Measurements from ENCODE around the gene ZSCAN18.

The ZSCAN18 gene

DNA sequence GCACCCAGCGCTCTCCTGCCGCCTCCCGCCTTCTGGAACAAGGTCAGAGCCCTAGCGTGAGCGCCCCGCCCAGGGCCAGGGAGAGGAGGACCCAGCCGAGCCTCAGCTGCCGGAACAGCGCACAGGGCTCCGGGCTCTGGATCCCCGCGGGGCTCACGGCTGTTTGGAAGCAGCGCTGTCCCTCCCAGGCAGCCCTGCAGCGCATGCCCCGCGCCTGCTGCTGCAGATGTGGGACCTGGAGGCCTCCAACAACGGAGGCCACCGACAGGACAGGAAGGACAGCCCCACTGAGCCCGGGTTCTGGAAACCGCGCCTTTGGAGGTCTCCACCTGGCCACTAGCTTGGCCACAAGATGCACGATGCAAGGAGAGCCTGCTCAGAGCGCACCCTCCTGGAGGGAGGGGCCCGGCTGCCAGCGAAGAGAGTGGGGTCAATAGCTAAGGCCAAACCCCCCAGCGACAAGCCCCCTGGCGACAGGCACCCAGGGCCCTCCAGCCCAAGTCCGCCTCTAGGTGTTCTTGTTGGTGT, 12.6 kb downstream of the ZSCAN18 start:
- no peak for FAIRE-seq

DNA sequence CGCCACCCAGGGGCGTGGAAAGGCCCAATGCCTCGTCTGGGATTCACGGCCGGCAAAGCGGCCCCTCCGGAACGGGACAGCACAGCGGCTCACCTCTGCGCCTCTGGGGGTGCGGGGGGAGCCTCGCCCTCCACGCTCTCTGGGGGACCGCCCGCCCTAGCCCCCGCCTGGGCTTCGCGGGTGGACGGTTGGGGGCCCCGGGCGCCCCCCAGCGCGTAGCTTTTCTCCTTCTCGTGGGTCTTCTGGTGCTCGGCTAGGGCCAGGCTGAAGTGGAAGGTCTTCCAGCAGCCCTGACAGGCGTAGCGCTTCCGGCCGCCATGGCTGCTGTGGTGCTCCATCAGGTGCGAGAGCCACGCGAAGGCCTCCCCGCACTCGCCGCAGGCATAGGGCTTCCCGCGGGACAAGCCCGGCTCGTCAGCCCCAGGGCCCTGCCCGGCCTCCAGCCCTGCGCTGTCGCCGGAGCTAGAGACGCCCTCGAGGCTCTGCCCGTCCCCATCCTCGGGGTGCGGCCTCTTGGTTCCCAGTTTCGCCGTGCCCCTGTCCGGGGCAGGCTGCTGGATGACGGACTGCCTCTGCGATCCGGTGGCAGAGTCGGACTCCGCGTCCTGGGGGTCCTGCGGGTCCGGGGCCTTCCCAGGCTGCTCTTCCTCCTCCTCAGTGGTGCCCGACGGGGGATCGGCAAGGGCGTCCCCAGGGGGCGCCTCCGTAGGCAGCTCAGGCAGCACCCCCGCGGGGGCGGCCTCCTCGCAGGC, 13.3 kb downstream of the ZSCAN18 start:
- no peak for FAIRE-seq

DNA sequence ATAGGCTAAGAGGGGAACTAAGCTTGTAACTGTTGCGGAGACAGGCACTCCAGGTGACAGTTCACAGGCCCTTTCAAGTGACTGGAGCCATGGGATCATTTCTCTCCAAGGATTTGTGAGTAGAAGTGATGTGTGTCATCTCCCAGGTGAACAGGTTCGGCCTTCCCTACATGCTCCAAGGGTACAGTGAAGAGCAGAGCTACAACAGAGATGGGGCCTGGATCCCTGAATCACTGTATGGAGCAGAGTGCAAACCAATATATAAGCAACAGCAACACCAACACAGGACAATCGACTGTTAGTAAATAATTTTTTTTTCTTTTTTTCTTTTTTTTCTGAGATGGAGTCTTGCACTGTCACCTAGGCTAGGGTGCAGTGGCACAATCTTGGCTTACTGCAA, 15.0 kb downstream of the ZSCAN18 start:
- no peak for FAIRE-seq

DNA sequence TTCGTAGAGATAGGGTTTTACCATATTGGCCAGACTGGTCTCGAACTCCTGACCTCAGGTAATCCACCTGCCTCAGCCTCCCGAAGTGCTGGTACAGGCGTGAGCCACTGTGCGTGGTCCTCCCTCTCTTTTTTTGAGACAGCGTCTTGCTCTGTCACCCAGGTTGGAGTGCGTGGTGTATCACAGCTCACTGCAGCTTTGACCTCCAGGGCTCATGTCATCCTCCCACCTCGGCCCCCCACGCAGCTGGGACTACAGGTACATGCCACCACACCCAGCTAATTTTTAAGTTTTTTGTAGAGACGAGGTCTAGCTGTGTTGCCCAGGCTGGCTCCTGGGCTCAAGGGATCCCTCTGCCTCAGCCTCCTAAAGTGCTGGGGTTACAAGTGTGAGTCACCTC, 18.2 kb downstream of the ZSCAN18 start:
- FAIRE-seq, result no peak

DNA sequence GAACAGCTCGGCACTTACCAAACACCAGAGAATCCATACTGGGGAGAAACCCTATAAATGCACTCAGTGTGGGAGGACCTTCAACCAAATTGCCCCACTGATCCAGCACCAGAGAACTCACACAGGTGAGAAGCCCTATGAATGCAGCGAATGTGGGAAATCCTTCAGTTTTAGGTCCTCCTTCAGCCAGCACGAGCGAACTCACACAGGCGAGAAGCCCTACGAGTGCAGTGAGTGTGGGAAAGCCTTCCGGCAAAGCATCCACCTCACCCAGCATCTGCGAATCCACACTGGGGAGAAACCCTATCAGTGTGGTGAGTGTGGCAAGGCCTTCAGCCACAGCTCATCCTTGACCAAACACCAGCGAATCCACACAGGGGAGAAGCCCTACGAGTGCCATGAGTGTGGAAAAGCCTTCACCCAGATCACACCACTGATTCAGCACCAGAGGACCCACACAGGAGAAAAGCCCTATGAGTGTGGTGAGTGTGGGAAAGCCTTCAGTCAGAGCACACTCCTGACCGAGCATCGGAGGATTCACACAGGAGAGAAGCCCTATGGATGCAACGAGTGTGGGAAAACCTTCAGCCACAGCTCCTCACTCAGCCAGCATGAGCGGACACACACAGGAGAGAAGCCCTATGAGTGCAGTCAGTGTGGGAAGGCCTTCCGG, 30.7 kb downstream of the ZSCAN18 start:
- no peak for FAIRE-seq

DNA sequence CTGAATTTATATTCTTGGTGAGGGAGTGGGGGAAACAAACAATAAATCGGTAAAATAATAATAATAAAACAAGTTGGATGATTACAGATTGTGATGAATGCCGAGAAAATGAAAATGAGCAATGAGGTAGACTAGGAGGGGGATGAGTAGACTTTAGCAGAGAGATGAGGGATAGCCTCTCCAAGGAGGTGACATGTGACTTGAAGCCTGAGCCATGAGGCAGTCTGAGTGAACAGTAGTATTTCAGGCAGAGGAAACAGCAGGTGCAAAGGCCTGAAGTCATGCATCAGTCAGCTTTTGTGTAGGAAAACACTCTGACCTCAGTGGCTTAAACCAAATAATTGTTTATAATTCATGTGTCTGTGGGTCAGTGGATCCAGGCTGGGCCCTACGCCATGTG, 34.3 kb downstream of the ZSCAN18 start:
- FAIRE-seq, result no peak

DNA sequence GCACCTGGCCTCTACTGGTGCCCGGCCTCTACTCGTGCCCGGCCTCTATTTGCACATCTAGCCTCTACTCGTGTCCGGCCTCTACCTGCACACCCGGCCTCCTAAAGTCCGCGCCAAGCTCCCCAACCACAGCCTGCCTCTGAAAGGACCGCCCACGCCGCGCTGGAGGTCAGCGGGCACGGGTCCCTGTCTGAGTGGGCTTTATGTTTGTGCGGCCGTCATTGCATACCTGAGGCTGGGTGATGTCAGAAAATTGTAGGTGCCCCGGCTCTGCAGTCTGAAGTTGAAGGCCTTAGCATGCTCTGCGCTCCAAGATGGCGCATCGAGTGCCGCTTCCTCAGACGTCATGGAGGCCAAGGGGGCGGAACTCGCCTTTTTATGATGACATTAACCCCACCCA, 37.8 kb downstream of the ZSCAN18 start:
- FAIRE-seq, result no peak

DNA sequence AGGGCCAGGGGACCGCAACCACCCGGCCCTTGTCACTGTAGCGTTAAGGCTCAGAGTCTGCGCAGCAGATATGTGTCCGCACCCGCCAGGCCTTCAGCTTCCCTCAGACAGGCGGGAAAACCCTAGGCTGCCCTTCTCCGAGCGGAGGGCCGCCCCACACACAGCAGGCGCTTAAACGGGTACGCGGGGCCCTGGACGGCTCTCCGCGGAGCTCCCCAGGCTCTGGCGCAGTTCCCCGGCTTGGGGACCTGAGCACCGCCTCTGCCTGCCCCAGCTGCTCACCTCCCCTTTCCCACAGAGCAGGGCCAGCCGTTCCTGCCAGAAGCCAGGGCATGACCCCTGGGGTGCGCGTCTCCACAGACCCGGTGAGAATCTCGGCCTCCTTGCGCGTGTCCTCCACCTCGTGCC, 38.4 kb downstream of the ZSCAN18 start:
- no peak for FAIRE-seq

DNA sequence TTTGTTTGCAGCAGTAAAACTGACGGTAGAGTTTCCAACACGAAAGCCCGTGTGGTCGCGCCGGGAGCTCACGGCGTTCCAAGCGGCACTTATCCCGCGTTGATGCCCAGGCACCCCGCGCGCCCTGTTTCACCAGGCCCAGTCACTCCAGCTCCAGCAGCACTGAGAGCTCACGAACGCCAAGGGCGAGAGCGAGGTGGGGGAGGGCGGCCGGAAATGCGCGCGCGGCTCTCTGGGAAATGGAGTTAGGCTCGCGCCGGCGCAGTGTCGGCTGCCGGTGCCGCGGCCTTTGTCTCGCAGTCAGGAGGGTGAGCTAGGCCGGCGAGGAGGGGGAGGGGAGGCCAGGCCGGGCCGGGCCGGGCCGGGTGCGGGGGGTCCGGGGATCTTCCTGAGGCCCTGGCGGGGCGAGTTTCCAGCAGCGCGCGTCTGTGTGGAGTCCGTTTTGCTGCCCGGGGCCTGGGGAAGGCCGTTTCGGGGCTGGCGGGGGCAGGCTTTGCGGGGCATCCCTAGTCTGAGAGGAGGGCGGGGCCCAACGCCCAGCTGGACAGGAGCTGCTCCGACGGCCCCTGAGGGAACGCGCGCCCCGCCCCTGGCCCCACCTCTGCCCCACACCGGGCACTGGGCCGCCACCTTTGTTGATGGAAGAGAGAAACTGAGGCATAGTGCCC, 38.9 kb downstream of the ZSCAN18 start, which contains the start of gene ZNF135:
ZNF135 (plus strand) TSS at position 280 of the 668 bp plus-strand sequence. CDS start 721 bp downstream, outside the sequence.
- FAIRE-seq, result no peak

DNA sequence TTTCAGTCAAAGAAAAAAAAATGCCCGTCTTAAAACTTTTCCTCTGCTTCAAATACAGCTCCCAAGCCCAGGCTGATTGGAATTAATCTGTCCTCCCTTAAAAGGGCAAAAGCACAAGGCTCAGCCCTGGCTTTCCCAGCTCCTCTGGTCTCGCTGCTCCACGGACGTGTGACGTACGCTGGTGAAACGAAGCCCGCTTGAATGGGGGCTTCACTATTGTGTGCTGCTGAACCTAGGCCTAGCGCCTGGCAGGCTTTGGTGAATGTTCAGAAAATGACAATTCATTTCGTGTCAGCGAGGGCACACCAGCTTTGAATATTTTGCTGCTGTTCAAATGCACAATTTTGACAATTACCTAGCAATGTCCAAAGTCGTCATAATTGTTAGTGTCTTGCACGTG, 39.6 kb downstream of the ZSCAN18 start:
- FAIRE-seq, result no peak

DNA sequence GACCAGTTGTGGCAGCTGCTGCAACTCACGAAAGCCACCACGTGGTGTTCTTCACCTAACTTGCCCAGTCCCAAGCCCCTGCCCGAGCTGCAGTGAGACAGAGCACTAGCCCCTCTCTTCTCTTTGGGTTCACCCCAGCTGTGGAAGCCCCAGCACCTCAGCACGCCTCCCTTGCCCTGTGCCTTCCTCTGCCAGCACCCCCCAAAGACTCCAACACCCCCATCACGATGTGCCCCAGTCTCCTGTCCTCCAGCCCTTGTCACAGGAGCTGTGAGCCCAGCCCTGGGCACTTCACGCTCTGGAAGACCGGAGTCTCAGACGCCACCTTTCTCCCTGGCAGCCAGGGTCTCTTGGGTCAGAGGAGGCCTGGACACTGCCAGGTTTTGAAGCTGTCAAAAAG, 41.2 kb downstream of the ZSCAN18 start:
- no peak for FAIRE-seq

DNA sequence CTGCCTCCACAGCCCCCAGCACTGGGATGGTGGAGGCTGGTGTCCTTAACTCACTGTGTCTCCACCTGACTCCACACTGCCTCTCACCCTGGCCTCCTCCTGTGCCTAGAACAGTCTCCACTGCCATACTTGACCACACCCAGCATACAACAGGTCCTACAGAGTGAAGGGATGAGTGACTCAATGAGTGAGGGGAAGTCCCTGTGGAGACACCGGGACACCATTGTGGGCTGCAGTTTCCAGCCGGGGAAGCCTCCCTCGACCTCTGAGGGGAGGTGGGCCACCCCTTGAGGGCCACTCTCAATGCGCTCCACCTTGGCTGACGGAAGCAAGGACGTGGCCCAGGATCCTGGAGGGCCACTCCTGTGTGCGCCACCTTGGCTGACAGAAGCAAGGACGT, 41.8 kb downstream of the ZSCAN18 start:
- FAIRE-seq, result no peak

DNA sequence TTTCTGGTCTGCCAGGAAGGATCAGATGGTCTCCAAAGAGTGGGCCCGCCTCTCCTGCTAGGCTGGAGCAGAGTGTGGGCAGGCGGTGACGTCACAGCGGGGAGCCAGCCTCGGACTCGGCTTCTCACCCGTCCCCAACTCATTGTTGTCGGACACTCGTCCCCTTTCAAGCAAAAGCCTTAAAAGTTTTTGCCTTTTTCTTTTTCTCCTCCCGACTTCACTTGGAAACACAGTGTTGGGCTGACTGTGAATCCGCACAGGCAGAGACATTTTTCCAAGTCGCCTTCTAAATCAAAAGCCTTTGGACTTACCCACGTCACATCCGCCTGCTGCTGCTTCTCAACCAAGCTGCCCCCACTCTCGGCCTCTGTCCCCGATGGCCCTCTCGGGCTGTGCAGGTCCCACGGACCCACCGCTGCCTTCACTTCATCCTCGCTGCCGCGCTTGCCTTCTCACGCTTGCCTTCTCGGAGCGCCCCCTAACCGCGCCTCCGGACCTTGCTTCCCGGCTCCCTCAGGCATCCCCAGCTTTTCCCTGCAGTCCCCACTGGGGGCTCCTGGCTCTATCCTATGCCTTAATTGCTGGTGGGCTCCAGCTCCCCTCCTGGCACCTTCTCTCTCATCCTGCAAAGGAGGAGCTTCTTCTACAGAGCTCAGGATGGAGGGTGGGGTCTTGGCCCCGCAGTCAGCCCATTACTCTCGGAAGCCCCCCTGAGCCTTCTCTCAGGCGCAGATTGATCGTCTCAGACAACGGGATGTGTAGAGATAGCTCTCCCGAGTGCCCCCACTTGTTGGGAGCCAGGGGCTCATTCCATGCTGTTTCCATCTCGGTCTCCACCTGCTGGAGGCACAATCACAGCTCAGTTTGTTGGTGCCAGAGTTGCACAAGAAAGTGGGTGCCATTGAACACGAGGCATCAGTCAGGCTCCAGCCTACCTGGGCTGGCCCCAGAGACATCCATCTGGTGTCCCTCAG, 42.8 kb downstream of the ZSCAN18 start:
- no peak for FAIRE-seq

DNA sequence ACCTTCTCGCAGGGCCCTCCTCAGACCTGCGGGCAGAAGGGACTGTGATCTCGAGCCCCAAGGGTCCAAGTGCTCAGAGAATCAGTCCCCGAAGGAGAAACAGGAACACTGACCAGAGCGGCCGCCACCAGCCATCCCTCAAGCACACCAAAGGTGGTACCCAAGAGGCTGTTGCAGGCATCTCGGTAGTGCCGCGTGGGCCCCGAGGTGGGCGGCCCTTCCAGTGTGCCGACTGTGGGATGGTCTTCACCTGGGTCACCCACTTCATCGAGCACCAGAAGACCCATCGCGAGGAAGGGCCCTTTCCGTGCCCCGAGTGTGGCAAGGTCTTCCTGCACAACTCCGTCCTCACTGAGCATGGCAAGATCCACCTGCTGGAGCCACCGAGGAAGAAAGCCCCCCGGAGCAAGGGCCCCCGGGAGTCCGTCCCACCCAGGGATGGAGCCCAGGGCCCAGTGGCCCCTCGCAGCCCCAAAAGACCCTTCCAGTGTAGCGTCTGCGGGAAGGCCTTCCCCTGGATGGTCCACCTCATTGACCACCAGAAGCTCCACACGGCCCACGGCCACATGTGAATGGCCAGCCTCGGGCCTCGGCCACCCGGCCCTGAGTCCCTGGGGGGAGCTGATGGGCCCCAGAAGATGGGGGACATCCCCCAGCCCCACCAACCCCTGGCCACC, 44.4 kb downstream of the ZSCAN18 start:
- no peak for FAIRE-seq

DNA sequence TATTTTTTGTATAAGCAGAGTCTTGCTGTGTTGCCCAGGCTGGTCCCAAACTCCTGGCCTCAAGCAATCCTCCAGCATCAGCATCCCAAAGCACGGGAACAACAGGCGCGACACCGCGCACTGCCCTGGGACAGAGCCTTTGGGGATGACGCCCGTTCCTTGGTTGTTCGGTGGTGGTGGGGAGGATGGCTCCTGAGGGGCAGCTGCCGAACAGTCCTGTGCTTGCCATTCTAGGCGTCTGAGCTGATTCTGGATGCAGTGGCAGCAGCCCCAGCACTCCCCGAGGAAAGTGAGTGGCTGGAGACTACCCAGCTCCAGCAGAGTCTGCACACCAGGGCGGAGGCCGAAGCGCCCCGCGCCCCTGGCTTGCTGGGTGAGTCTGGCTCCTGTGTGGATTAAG, 45.8 kb downstream of the ZSCAN18 start:
- no peak for FAIRE-seq

DNA sequence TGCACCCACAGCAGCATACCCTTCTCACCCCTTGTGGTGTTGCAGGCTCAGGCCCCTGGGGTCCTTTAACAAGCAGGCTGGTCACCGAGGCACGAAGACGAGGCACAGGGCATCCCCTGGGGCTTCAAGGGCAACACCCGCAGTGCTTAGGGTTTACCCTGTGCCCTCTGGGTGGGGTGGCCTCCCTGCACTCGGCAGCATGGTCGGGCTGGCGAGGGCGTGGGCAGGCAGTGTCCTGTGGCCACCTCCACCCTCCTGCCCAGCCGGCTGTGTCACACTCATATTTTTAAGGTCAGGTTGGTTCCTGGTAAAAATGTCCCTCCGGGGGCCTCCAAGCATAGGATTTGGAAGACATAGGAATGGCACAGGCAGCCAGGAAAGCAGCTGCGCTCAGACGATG, 50.4 kb downstream of the ZSCAN18 start:
- FAIRE-seq, result no peak

DNA sequence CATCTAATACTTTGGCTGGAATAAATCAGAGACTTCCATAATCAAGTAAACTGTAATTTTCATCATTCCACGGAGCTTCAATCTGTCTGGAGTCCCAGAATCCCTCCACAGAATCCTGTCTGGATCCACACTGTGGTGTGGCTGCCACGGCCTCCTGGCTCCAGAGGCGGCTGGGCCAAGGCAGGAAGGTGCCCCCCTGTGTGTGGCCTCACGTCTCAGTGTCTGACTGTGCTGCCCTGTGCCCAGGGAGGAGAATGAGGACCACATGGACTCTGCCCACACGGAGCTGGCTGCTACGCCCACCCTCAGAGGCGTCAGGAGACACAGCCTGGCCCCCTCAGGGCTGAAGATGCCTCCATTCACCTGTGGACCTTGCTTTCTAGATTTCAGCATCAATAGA, 51.2 kb downstream of the ZSCAN18 start:
- FAIRE-seq, result no peak

DNA sequence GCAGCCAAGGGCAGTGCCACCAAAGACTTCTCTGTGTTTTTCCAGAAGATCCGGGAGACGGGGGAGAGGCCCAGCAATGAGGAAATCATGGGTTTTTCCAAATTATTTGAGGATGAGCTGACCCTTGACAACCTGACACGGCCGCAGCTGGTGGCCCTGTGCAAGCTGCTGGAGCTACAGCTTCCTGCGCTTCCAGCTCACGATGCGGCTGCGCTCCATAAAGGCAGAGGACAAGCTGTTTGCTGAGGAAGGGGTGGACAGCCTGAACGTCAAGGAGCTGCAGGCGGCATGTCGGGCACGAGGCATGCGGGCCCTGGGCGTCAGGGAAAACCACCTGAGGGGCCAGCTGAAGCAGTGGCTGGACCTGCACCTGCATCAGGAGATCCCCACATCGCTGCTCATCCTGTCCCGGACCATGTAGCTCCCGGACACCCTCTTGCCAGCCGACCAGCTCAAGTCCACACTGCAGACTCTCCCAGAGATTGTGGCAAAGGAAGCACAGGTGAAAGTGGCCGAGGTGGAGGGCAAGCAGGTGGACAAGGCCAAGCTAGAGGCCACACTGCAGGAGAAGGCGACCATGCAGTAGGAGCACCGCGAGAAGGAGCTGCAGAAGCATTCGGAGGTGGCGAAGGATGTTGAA, 52.5 kb downstream of the ZSCAN18 start:
- no peak for FAIRE-seq

DNA sequence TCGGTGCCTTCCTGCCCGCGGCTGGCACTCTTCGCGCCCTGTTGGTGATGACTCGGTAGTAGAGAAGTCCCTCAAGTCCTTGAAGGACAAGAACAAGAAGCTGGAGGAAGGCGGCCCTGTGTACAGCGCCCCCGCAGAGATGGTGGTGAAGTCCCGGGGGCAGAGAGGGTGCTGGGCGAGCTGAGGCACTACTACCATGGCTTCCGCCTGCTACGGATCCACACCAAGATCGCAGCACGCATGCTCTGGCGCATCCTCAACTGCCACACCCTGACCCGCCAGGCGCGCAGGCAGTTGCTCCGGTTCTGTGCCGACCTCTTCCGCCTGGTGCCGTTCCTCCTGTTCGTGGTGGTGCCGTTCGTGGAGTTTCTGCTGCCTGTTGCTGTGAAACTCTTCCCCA, 53.1 kb downstream of the ZSCAN18 start:
- no peak for FAIRE-seq

DNA sequence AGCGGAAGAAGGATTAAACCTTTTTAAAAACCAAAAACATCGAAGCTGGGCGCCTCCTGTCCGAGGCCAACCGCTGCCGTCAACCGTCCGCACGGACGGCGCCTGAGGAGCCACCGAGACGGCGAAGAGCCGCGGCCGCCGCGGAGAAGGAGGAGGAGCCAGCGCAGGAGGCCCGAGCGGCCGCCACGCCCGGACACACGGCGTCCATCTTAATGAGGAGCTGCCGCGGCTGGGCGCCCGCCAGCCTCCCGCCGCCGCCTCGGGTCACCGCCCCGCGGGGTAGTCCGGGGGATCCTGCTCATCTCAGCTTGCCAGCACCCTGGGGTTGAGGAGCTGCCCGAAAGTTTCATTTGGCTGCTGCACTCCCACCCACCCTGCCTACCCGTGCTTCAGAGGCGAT, 53.6 kb downstream of the ZSCAN18 start:
- no peak for FAIRE-seq
